ENCODE data around the gene SLC2A9. TPM values are rescaled to one million over a fixed set of nuclear protein-coding genes. Genes with fewer than 3 reads are reported as not detected.

Gene SLC2A9
- total and polyA plus RNA-seq, 2 of the 8 experiments (the other 6 are each of a cell fraction or from before 2014, with no cell fraction given), result 0.20 to 0.26 TPM

DNA sequence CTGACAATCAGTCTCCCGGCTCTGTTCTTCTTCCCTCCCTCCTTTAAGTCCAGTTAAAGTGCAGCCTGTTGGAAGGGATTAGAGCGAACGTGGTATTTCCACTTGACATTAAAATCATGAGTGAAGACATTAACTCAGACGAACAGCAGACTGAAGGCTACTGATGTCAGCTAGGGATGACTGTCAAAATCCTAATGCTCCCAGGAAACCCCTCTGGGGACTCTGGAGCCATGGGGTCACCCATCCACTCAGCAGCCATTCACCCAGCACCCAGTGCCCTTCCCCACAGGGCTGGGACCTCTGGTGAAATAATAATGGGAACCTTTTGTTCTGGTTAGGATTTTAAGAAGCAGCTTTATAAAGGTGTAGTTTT is 126.0 kb downstream of the SLC2A9 start (continued):
- TF ChIP-seq, protein P1, sequence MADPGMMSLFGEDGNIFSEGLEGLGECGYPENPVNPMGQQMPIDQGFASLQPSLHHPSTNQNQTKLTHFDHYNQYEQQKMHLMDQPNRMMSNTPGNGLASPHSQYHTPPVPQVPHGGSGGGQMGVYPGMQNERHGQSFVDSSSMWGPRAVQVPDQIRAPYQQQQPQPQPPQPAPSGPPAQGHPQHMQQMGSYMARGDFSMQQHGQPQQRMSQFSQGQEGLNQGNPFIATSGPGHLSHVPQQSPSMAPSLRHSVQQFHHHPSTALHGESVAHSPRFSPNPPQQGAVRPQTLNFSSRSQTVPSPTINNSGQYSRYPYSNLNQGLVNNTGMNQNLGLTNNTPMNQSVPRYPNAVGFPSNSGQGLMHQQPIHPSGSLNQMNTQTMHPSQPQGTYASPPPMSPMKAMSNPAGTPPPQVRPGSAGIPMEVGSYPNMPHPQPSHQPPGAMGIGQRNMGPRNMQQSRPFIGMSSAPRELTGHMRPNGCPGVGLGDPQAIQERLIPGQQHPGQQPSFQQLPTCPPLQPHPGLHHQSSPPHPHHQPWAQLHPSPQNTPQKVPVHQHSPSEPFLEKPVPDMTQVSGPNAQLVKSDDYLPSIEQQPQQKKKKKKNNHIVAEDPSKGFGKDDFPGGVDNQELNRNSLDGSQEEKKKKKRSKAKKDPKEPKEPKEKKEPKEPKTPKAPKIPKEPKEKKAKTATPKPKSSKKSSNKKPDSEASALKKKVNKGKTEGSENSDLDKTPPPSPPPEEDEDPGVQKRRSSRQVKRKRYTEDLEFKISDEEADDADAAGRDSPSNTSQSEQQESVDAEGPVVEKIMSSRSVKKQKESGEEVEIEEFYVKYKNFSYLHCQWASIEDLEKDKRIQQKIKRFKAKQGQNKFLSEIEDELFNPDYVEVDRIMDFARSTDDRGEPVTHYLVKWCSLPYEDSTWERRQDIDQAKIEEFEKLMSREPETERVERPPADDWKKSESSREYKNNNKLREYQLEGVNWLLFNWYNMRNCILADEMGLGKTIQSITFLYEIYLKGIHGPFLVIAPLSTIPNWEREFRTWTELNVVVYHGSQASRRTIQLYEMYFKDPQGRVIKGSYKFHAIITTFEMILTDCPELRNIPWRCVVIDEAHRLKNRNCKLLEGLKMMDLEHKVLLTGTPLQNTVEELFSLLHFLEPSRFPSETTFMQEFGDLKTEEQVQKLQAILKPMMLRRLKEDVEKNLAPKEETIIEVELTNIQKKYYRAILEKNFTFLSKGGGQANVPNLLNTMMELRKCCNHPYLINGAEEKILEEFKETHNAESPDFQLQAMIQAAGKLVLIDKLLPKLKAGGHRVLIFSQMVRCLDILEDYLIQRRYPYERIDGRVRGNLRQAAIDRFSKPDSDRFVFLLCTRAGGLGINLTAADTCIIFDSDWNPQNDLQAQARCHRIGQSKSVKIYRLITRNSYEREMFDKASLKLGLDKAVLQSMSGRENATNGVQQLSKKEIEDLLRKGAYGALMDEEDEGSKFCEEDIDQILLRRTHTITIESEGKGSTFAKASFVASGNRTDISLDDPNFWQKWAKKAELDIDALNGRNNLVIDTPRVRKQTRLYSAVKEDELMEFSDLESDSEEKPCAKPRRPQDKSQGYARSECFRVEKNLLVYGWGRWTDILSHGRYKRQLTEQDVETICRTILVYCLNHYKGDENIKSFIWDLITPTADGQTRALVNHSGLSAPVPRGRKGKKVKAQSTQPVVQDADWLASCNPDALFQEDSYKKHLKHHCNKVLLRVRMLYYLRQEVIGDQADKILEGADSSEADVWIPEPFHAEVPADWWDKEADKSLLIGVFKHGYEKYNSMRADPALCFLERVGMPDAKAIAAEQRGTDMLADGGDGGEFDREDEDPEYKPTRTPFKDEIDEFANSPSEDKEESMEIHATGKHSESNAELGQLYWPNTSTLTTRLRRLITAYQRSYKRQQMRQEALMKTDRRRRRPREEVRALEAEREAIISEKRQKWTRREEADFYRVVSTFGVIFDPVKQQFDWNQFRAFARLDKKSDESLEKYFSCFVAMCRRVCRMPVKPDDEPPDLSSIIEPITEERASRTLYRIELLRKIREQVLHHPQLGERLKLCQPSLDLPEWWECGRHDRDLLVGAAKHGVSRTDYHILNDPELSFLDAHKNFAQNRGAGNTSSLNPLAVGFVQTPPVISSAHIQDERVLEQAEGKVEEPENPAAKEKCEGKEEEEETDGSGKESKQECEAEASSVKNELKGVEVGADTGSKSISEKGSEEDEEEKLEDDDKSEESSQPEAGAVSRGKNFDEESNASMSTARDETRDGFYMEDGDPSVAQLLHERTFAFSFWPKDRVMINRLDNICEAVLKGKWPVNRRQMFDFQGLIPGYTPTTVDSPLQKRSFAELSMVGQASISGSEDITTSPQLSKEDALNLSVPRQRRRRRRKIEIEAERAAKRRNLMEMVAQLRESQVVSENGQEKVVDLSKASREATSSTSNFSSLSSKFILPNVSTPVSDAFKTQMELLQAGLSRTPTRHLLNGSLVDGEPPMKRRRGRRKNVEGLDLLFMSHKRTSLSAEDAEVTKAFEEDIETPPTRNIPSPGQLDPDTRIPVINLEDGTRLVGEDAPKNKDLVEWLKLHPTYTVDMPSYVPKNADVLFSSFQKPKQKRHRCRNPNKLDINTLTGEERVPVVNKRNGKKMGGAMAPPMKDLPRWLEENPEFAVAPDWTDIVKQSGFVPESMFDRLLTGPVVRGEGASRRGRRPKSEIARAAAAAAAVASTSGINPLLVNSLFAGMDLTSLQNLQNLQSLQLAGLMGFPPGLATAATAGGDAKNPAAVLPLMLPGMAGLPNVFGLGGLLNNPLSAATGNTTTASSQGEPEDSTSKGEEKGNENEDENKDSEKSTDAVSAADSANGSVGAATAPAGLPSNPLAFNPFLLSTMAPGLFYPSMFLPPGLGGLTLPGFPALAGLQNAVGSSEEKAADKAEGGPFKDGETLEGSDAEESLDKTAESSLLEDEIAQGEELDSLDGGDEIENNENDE (IDR thresholded peaks at IDR 0.05; ENCODE audit: insufficient replicate concordance, low read length), result no peak
- TF ChIP-seq ZNF274 (IDR thresholded peaks at IDR 0.05; ENCODE audit: borderline replicate concordance, extremely low read depth, low read length), result no peak
- TF ChIP-seq NRF1 (IDR thresholded peaks at IDR 0.05; ENCODE audit: low read depth, low read length), result no peak
- TF ChIP-seq SAP30 (IDR thresholded peaks at IDR 0.05; ENCODE audit: insufficient read depth, insufficient replicate concordance, low read length), result no peak
- TF ChIP-seq SUZ12 (IDR thresholded peaks at IDR 0.05; ENCODE audit: low read length), result no peak
- TF ChIP-seq YY1 (IDR thresholded peaks at IDR 0.05; ENCODE audit: low read depth, low read length), result no peak
